Raji (cell line): Measurements from ENCODE around the gene SPN.

ENCODE experiments used
- POLR2A ChIP-seq: IDR thresholded peaks from 2 replicates; pipeline ENCODE4 v1.6.1; 2011; ENCODE audit warnings: low read depth, low read length, control low read depth; ENCODE audit not compliant: insufficient read depth

Gene SPN

GRCh38 chr16:29705030-29705429 is 42.0 kb downstream of the SPN start:
- TF ChIP-seq POLR2A, result no peak

DNA sequence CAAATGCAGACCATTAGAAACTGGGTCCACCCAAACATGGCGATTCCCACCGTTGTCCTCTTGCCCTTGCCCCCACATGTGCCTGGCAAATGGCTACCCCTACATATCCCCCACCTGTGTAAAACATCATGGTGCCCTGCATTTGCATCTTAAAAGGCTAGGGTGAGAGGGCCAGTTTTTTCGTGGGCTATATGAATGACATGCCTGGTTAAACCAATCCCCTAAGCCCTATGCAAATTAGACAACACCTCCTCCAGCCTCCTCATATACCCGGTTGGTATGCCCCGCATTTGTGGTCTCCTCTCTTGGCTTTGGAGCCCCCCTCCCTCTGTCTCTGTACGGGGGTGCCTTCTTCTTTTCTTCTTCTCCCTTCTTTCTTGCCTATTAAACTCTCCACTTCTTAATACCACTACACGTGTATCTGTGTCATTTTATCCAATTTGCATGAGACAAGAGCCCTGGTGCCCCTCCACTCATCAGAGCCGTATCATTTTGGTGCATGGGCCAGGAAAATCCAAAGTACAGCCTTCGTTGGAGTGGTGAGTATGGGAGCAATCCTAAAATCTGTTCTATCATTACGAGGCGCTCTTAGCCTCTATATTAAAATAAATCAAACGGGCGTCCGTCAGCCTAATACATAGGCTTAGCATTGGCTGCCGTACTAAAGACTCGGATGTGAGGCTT is 46.0 kb downstream of the SPN start:
- TF ChIP-seq POLR2A, result peak; percentile 46; the same call in 1 of the 2 replicates

DNA sequence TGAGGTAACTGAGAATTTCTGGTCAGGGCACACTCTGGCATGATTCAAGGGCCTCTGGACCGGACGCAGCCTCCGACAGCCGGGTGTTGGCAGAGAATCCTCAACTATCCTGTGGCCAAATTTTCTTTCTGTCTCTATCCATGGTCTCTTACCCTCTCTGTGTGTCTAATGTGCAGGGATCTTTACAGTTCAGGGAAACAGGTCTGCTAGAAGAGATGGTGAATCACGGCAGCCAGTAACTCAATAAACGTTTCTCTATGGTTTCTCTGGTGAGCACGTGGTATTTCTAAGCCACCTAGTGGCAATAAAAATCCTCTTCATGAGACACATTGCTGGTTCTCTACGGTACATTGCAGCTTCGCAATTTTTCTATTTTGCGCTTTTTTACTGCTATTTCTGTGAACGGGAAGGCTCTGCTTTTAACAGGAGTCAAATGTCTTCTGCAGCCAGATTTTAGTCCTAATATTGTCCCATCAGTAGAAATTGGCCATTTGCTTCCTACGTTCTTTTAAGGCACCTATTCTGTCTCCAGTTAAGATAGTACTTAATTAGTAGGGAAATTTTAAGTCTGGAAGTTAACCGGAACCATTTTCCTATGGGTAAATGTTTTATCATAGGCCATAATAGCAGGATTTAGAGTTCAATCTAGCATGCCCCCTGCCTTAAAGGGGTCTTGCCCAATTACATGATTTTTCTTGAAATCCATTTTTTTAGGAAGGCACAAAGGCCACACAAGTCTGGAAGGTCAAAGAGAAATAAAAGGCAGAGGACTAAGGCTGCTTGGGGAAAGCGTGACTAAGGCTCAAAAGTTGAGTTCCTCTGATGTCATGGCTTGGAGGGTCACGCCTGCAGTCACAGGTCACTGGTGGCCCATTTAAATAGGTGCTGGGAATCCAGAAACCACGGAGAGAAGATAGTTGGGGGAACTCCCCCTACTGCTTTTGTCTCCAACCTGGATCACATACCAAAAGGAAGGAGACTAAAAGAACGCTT is 47.5 kb downstream of the SPN start:
- TF ChIP-seq POLR2A, result peak; percentile 36; the same call in 1 of the 2 replicates

DNA sequence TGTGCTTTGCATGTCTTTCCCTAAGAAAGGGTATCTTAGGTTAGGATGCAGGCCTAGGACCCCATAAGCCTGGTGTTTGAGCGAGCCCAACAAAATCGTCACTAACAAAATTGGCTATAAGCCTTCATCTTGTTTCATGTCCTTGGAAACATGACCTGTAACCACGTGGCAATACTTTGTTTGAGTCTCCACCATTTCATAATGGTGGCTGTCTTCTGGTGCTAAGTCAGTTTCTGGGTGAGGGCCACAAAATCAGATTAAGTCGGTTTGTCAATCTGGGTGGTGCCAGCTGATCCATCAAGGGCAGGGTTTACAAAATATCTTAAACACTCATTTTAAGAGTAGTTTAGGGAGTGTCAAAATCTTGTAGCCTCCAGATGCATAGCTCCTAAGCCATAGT is 49.8 kb downstream of the SPN start:
- no peak for TF ChIP-seq POLR2A

DNA sequence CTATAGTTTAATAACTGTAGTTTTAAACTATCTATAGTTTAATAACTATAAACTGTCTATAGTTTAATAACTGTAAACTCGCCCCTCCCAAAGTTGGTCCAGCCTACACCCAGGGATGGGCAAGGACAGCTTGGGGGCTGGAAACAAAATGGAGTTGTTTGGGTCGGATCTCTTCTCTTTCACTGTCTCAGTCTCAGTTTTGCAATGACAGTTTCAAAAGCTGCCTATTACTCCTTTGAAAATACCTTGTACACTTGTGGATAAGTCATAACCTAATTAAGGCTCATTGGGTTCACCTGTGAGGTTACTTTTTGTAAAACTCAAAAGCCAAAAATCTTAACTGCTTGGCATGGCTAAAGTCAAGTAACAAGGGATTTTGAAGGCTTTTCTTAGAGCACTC is 51.3 kb downstream of the SPN start:
- no peak for TF ChIP-seq POLR2A

DNA sequence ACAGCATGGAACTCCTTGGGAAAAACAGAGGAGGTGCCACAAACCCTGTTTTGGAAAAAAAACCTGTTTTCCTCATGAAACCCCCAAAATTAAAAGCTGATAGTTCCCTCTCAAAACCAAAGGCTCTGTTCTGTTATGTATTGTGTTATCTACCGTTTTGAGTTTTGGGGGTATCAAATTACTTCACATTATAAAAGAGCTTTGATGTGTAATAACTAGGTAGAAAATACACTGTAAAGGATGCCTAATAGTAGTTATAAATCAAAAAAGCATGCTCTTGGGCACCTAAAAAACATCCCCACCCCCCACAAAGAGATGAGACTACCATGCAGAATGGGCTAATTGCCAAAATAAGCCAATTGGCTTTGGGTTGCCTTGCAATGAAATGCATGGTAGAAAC is 51.9 kb downstream of the SPN start:
- no peak for TF ChIP-seq POLR2A

- TF ChIP-seq POLR2A, result no peak
These were observed 54.1 kb downstream of the SPN start for GRCh38 chr16:29717113-29717512.

GRCh38 chr16:29719063-29719462 is 56.0 kb downstream of the SPN start:
- peak; percentile 53 for TF ChIP-seq POLR2A
